IMR-90 (cell line): ENCODE results near the gene PCP4. TPM values are rescaled to one million over a fixed set of nuclear protein-coding genes. Genes with fewer than 3 reads are reported as not detected.

Experiments
- ATAC-seq: fragments of 200-7000 bp; cut with Tn5 transposase; 2 replicates; pipeline ENCODE4 v1.9.1; 2020; ENCODE audit warnings: low read depth, mild to moderate bottlenecking, moderate library complexity
- BruUV-seq: library from RNA; stranded (reverse); fragments of 400-500 nt; replicated peaks from 2 replicates; lab custom pipeline; 2021; lab: Mats Ljungman, UMichigan
- CTCF ChIA-PET: fragments of 300-600 bp; formaldehyde crosslinking; extraction: SDS; loops from one replicate; lab custom pipeline; 2021; ENCODE audit warnings: antibody characterized with exemption; lab: Yijun Ruan, JAX
- POLR2A ChIA-PET: fragments of 300-600 bp; sonication (Branson Sonifier 250); formaldehyde crosslinking; loops from one replicate; lab custom pipeline; 2022; ENCODE audit warnings: antibody characterized with exemption; ENCODE audit not compliant: unreplicated experiment; lab: Charles Lee
- DNase-seq: peaks from one replicate; pipeline ENCODE4 v3.0.0; 2013
- H2AFZ ChIP-seq: replicated peaks from 2 replicates; pipeline ENCODE3; 2013; ENCODE audit warnings: low read length, mild to moderate bottlenecking; ENCODE audit not compliant: poor library complexity
- H2AK5ac ChIP-seq: 2 replicates; pipeline ENCODE4 v1.6.1; 2013; ENCODE audit warnings: low read depth, low read length, inconsistent platforms
- H2AK9ac ChIP-seq: replicated peaks from 2 replicates; pipeline ENCODE3; 2013; ENCODE audit warnings: mild to moderate bottlenecking, low read depth, low read length, moderate library complexity; ENCODE audit not compliant: poor library complexity
- H2BK120ac ChIP-seq: 2 replicates; pipeline ENCODE4 v1.6.1; 2013; ENCODE audit warnings: low read depth, low read length, inconsistent platforms
- H2BK15ac ChIP-seq: 3 replicates; pipeline ENCODE4 v1.6.1; 2013; ENCODE audit warnings: low read depth, low read length, inconsistent platforms
- H2BK20ac ChIP-seq: 2 replicates; pipeline ENCODE4 v1.6.1; 2013; ENCODE audit warnings: low read depth, mild to moderate bottlenecking, inconsistent platforms, low read length, moderate library complexity
- H2BK5ac ChIP-seq: 2 replicates; pipeline ENCODE4 v1.6.1; 2013; ENCODE audit warnings: mild to moderate bottlenecking, low read depth, low read length, inconsistent platforms; ENCODE audit not compliant: poor library complexity, severe bottlenecking
- H3K14ac ChIP-seq: replicated peaks from 2 replicates; pipeline ENCODE4 v1.6.1; 2013; ENCODE audit warnings: low read depth, low read length, inconsistent platforms
- H3K18ac ChIP-seq: 2 replicates; pipeline ENCODE4 v1.6.1; 2013; ENCODE audit warnings: low read depth, low read length, control low read depth
- H3K23ac ChIP-seq: 2 replicates; pipeline ENCODE4 v1.6.1; 2013; ENCODE audit warnings: low read depth, low read length, inconsistent platforms
- H3K27ac ChIP-seq: 2 replicates; pipeline ENCODE4 v1.5.1; 2013; ENCODE audit warnings: mild to moderate bottlenecking, control low read depth, low read length; ENCODE audit not compliant: insufficient read depth
- H3K27me3 ChIP-seq: 2 replicates; pipeline ENCODE4 v1.6.1; 2013; ENCODE audit warnings: low read length; ENCODE audit not compliant: control insufficient read depth, insufficient read depth
- H3K36me3 ChIP-seq: 2 replicates; pipeline ENCODE4 v1.6.1; 2013; ENCODE audit warnings: low read length, mixed read lengths; ENCODE audit not compliant: control insufficient read depth, insufficient read depth
- H3K4ac ChIP-seq: 2 replicates; pipeline ENCODE4 v1.6.1; 2013; ENCODE audit warnings: low read depth, low read length, inconsistent platforms
- H3K4me1 ChIP-seq: 2 replicates; pipeline ENCODE4 v1.6.1; 2013; ENCODE audit warnings: low read length, mixed read lengths; ENCODE audit not compliant: control insufficient read depth, insufficient read depth
- H3K4me2 ChIP-seq: 2 replicates; pipeline ENCODE4 v1.6.1; 2013; ENCODE audit warnings: low read depth, mild to moderate bottlenecking, control low read depth, low read length, moderate library complexity
- H3K4me3 ChIP-seq: 2 replicates; pipeline ENCODE4 v1.5.1; 2013; ENCODE audit warnings: low read depth, mild to moderate bottlenecking, control low read depth, low read length, moderate library complexity; ENCODE audit not compliant: insufficient read depth
- H3K56ac ChIP-seq: 2 replicates; pipeline ENCODE4 v1.6.1; 2013; ENCODE audit warnings: low read length, inconsistent platforms; ENCODE audit not compliant: insufficient read depth; ENCODE audit errors: extremely low read depth
- H3K79me1 ChIP-seq, 2 experiments: 2 replicates each; pipeline ENCODE4 v1.6.1; 2013; ENCODE audit warnings: low read length in 2 of 2, inconsistent platforms in 1 of 2, low read depth in 1 of 2
- H3K9ac ChIP-seq: 2 replicates; pipeline ENCODE4 v1.6.1; 2013; ENCODE audit warnings: low read depth, low read length, control low read depth
- H3K9me1 ChIP-seq: 2 replicates; pipeline ENCODE4 v1.6.1; 2013; ENCODE audit warnings: low read length, inconsistent platforms; ENCODE audit not compliant: insufficient read depth
- H3K9me3 ChIP-seq: 2 replicates; pipeline ENCODE4 v1.6.1; 2013; ENCODE audit warnings: low read length; ENCODE audit not compliant: control insufficient read depth, insufficient read depth
- H4K20me1 ChIP-seq: 2 replicates; pipeline ENCODE4 v1.6.1; 2013; ENCODE audit warnings: low read length, inconsistent platforms; ENCODE audit not compliant: insufficient read depth
- H4K5ac ChIP-seq: 2 replicates; pipeline ENCODE4 v1.6.1; 2013; ENCODE audit warnings: mild to moderate bottlenecking, low read depth, low read length, control low read depth
- H4K8ac ChIP-seq, 2 experiments: 2 replicates each; pipeline ENCODE4 v1.6.1; 2013; ENCODE audit warnings: low read depth in 2 of 2, low read length in 2 of 2, control low read depth in 1 of 2, inconsistent platforms in 1 of 2
- H4K91ac ChIP-seq: 2 replicates; pipeline ENCODE4 v1.6.1; 2013; ENCODE audit warnings: low read depth, low read length, inconsistent platforms; ENCODE audit not compliant: insufficient read depth
- BHLHE40 ChIP-seq: fragments of 150-350 bp; IDR thresholded peaks from 2 replicates; pipeline ENCODE4 v1.6.1; 2016; ENCODE audit warnings: mild to moderate bottlenecking, low read depth, low read length
- CEBPB ChIP-seq: IDR thresholded peaks from 2 replicates; pipeline ENCODE4 v1.6.1; 2012; ENCODE audit warnings: low read depth, low read length, improper control_type of control experiment
- CHD1 ChIP-seq: IDR thresholded peaks from 2 replicates; pipeline ENCODE4 v1.6.1; 2012; ENCODE audit warnings: low read depth, low read length, improper control_type of control experiment
- CTCF ChIP-seq: conservative IDR thresholded peaks from 2 replicates; pipeline ENCODE4 v1.5.1; 2012; ENCODE audit warnings: mild to moderate bottlenecking, low read depth, low read length, improper control_type of control experiment
- ELK1 ChIP-seq: fragments of 150-350 bp; IDR thresholded peaks from 2 replicates; pipeline ENCODE4 v1.6.1; 2016; ENCODE audit warnings: low read depth, mild to moderate bottlenecking, low read length, moderate library complexity, borderline replicate concordance
- FOS ChIP-seq: fragments of 150-350 bp; IDR thresholded peaks from 2 replicates; pipeline ENCODE4 v1.6.1; 2016; ENCODE audit warnings: low read depth, low read length
- MAFK ChIP-seq: IDR thresholded peaks from 2 replicates; pipeline ENCODE4 v1.6.1; 2012; ENCODE audit warnings: low read depth, low read length, improper control_type of control experiment
- MAZ ChIP-seq: IDR thresholded peaks from 2 replicates; pipeline ENCODE4 v1.6.1; 2012; ENCODE audit warnings: low read depth, mild to moderate bottlenecking, low read length, improper control_type of control experiment, moderate library complexity, borderline replicate concordance
- MXI1 ChIP-seq: IDR thresholded peaks from 2 replicates; pipeline ENCODE4 v1.6.1; 2012; ENCODE audit warnings: low read depth, mild to moderate bottlenecking, low read length, moderate library complexity, borderline replicate concordance
- NFE2L2 ChIP-seq: fragments of 150-350 bp; IDR thresholded peaks from 2 replicates; pipeline ENCODE4 v1.6.1; 2016; ENCODE audit warnings: low read depth, mild to moderate bottlenecking, low read length
- POLR2A ChIP-seq: IDR thresholded peaks from 2 replicates; pipeline ENCODE4 v1.6.1; 2012; ENCODE audit warnings: mild to moderate bottlenecking, low read depth, low read length
- RAD21 ChIP-seq: IDR thresholded peaks from 2 replicates; pipeline ENCODE4 v1.6.1; 2012; ENCODE audit warnings: low read length, improper control_type of control experiment
- RCOR1 ChIP-seq: IDR thresholded peaks from 2 replicates; pipeline ENCODE4 v1.6.1; 2012; ENCODE audit warnings: mild to moderate bottlenecking, low read length, improper control_type of control experiment; ENCODE audit not compliant: insufficient replicate concordance
- RFX5 ChIP-seq: IDR thresholded peaks from 2 replicates; pipeline ENCODE4 v1.8.0; 2012; ENCODE audit warnings: low read depth, mild to moderate bottlenecking, low read length, moderate library complexity
- SMC3 ChIP-seq: fragments of 150-350 bp; IDR thresholded peaks from 2 replicates; pipeline ENCODE4 v1.6.1; 2016; ENCODE audit warnings: low read depth, mild to moderate bottlenecking, antibody characterized with exemption, low read length, moderate library complexity
- USF2 ChIP-seq: fragments of 150-350 bp; IDR thresholded peaks from 2 replicates; pipeline ENCODE4 v1.6.1; 2017; ENCODE audit warnings: mild to moderate bottlenecking, antibody characterized with exemption, low read length, low read depth
- WGBS, 2 experiments: methylation state at CpG; one replicate each; pipeline versions ENCODE4 v1.1.5 to v1.1.7; 2013; ENCODE audit warnings: missing lambda C conversion rate in 2 of 2; ENCODE audit not compliant: insufficient read length in 1 of 2; ENCODE audit errors: extremely low coverage in 2 of 2; 5-methylcytosine and 5-hydroxymethylcytosine counted together
- dilution Hi-C: fragments of 300-500 bp; cut with HindIII; formaldehyde crosslinking; loops from one replicate; pipeline ENCODE4 v1.14.3; 2018; ENCODE audit warnings: low sequenced_read_pairs; ENCODE audit not compliant: unreplicated experiment
- in situ Hi-C: fragments of 300-500 bp; cut with MboI; formaldehyde crosslinking; loops from 3 replicates; pipeline ENCODE4 v1.14.3; 2019; ENCODE audit warnings: low sequenced_read_pairs, inconsistent platforms, mixed read lengths
- intact Hi-C: fragments of 100-400 bp; cut with micrococcal nuclease; formaldehyde crosslinking; loops from 2 replicates; pipeline ENCODE4 v1.10.0; 2022
- polyA plus RNA-seq, 3 experiments: library from polyadenylated mRNA; depleted of rRNA; stranded (reverse); fragments of >200 nt; gene quantifications; 2 replicates each; pipeline ENCODE4 v1.2.3, GENCODE V29; 2012; ENCODE audit warnings: low replicate concordance in 1 of 3
- total RNA-seq: library from RNA; depleted of rRNA; stranded (reverse); fragments of >200 nt; gene quantifications from 2 replicates; pipeline ENCODE4 v1.2.3, GENCODE V29; 2012

PCP4 gene
- total and polyA plus RNA-seq, 2 of the 4 experiments (the other 2 are of a cell fraction), result not detected

GRCh38 chr21:39904457-39904856 is 37.2 kb downstream of the PCP4 start:
- ChIA-PET CTCF (no interaction called here), POLR2A (no interaction called here)
- WGBS, 2 experiments, result no CpG with 5 or more reads among the region's 3 CpGs
- Histone ChIP-seq H3K4me2 (no peak overlapping the region), H2AK9ac (no peak overlapping the region), H2AK5ac (no peak overlapping the region), H3K9me3 (peaks cover 22% of the 10 kb centered on the region), H3K79me1 (no peaks in the 10 kb centered on the region), H3K9me1 (no peaks in the 10 kb centered on the region), H2BK15ac (no peak overlapping the region), H3K27me3 (no peaks in the 10 kb centered on the region), H4K5ac (no peak overlapping the region), H3K36me3 (no peaks in the 10 kb centered on the region), H2BK120ac (no peak overlapping the region), H3K18ac (no peak overlapping the region), H4K8ac (no peak overlapping the region), H3K4ac (no peak overlapping the region), H3K14ac (no peak overlapping the region), H3K27ac (no peak overlapping the region), H4K20me1 (no peaks in the 10 kb centered on the region), H4K91ac (no peak overlapping the region), H3K56ac (no peak overlapping the region), H2BK5ac (no peak overlapping the region), H3K23ac (no peak overlapping the region), H3K4me1 (no peaks in the 10 kb centered on the region), H3K9ac (no peak overlapping the region), H3K4me3 (no peak overlapping the region), H2BK20ac (no peak overlapping the region), H2AFZ (no peak overlapping the region)
- no peak for ATAC-seq
- TF ChIP-seq FOS (no peak), BHLHE40 (no peak), POLR2A (no peak), MAFK (no peak), RCOR1 (no peak), MXI1 (no peak), MAZ (no peak), CEBPB (no peak), CTCF (no peak), USF2 (no peak), RFX5 (no peak), NFE2L2 (no peak), ELK1 (no peak), RAD21 (no peak), CHD1 (no peak), SMC3 (no peak)
- DNase-seq, result no peak
- dilution Hi-C loops, result no loop called here
- intact Hi-C loops, result no loop called here
- in situ Hi-C loops, result no loop called here
- no TSS peak for BruUV-seq
